H1 (cell line): Measurements from ENCODE around the gene ATP11C. TPM values are rescaled to one million over a fixed set of nuclear protein-coding genes. Genes with fewer than 3 reads are reported as not detected.
"Not testable (repeated sequence)": the region's sequence is repeated elsewhere in the genome, so short reads cannot be mapped to it uniquely, and the experiment has no call there.

Experiments used
- CTCF ChIA-PET: fragments of 300-600 bp; sonication (Branson Sonifier 250); formaldehyde crosslinking; loops from one replicate; lab custom pipeline; 2021; ENCODE audit not compliant: partially characterized antibody; lab: Charles Lee
- POLR2A ChIA-PET: fragments of 300-600 bp; sonication (Branson Sonifier 250); formaldehyde crosslinking; loops from one replicate; lab custom pipeline; 2021; ENCODE audit warnings: inconsistent platforms; ENCODE audit not compliant: partially characterized antibody; lab: Charles Lee
- DNase-seq, 2 experiments: peaks; one replicate each; pipeline versions ENCODE4 v3.0.0 to v3.0.0-alpha.2; 2010 to 2022; ENCODE audit warnings: low spot score in 2 of 2, low read depth in 1 of 2, mixed read lengths in 1 of 2
- FAIRE-seq: peaks from 2 replicates; lab custom pipeline; 2011; peaks lifted over from hg19 to GRCh38; lab: Jason Lieb, UNC
- H2AFZ ChIP-seq: 2 replicates; pipeline ENCODE4 v1.8.1; 2012; ENCODE audit warnings: low read length, inconsistent platforms
- H2AK5ac ChIP-seq: 2 replicates; pipeline ENCODE4 v1.6.1; 2013; ENCODE audit warnings: low read depth, low read length
- H2BK120ac ChIP-seq: replicated peaks from 2 replicates; pipeline ENCODE3; 2013; ENCODE audit warnings: low read depth, low read length, inconsistent platforms
- H2BK12ac ChIP-seq: 2 replicates; pipeline ENCODE4 v1.6.1; 2013; ENCODE audit warnings: low read depth, low read length
- H2BK15ac ChIP-seq: 2 replicates; pipeline ENCODE4 v1.6.1; 2013; ENCODE audit warnings: low read length
- H2BK20ac ChIP-seq: 2 replicates; pipeline ENCODE4 v1.6.1; 2013; ENCODE audit warnings: low read length
- H2BK5ac ChIP-seq: 2 replicates; pipeline ENCODE4 v1.6.1; 2013; ENCODE audit warnings: low read depth, low read length
- H3K14ac ChIP-seq: 2 replicates; pipeline ENCODE4 v1.6.1; 2013; ENCODE audit warnings: inconsistent platforms; ENCODE audit not compliant: insufficient read length
- H3K18ac ChIP-seq: 2 replicates; pipeline ENCODE4 v1.6.1; 2013; ENCODE audit warnings: low read length; ENCODE audit errors: extremely low read depth
- H3K23ac ChIP-seq: 2 replicates; pipeline ENCODE4 v1.6.1; 2013; ENCODE audit warnings: inconsistent platforms; ENCODE audit not compliant: insufficient read length
- H3K23me2 ChIP-seq: 2 replicates; pipeline ENCODE4 v1.6.1; 2013; ENCODE audit warnings: low read depth, low read length
- H3K27ac ChIP-seq: 2 replicates; pipeline ENCODE4 v1.6.1; 2011; ENCODE audit warnings: low read depth, low read length, inconsistent platforms
- H3K27me3 ChIP-seq, 4 experiments: replicated peaks in 1 of 4; 1 replicate in 1 of 4; 2 replicates in 3 of 4; pipeline versions ENCODE4 v1.6.1 to v1.8.1; 2011 to 2013; ENCODE audit warnings: low read length in 3 of 4, mild to moderate bottlenecking in 3 of 4, inconsistent platforms in 2 of 4, mixed read lengths in 2 of 4, moderate library complexity in 1 of 4; ENCODE audit not compliant: control insufficient read depth in 3 of 4, insufficient read depth in 3 of 4; ENCODE audit errors: extremely low read depth in 1 of 4
- H3K36me3 ChIP-seq, 4 experiments: 2 replicates each; pipeline versions ENCODE4 v1.6.1 to v1.8.1; 2011 to 2013; ENCODE audit warnings: mild to moderate bottlenecking in 4 of 4, low read length in 3 of 4, moderate library complexity in 2 of 4, control low read depth in 1 of 4, inconsistent platforms in 1 of 4; ENCODE audit not compliant: insufficient read depth in 4 of 4, control insufficient read depth in 2 of 4
- H3K4ac ChIP-seq: replicated peaks from 2 replicates; pipeline ENCODE3; 2013; ENCODE audit warnings: low read length, low read depth, mixed read lengths, inconsistent platforms; ENCODE audit not compliant: insufficient read length
- H3K4me1 ChIP-seq, 4 experiments: replicated peaks in 1 of 4; 1 replicate in 1 of 4; 2 replicates in 3 of 4; pipeline versions ENCODE4 v1.6.1 to v1.8.1; 2011 to 2013; ENCODE audit warnings: low read length in 3 of 4, inconsistent platforms in 2 of 4, mixed read lengths in 1 of 4; ENCODE audit not compliant: insufficient read depth in 4 of 4, control insufficient read depth in 3 of 4
- H3K4me2 ChIP-seq, 2 experiments: 2 replicates each; pipeline versions ENCODE4 v1.6.1 to v1.8.1; 2011 to 2013; ENCODE audit warnings: low read depth in 2 of 2, low read length in 2 of 2, control low read depth in 1 of 2, inconsistent platforms in 1 of 2, mild to moderate bottlenecking in 1 of 2; ENCODE audit not compliant: insufficient read depth in 1 of 2
- H3K4me3 ChIP-seq, 4 experiments: fragments of 200-600, 300-600 bp in 1 of 4; sonication (generic), shearing (Covaris generic), sonication (Bioruptor Twin) in 1 of 4; 2 replicates each; pipeline versions ENCODE4 v1.5.1 to v1.8.1; 2011 to 2016; ENCODE audit warnings: low read length in 4 of 4, low read depth in 3 of 4, control low read depth in 2 of 4, inconsistent platforms in 2 of 4, mild to moderate bottlenecking in 2 of 4, mixed read lengths in 1 of 4, moderate library complexity in 1 of 4; ENCODE audit not compliant: insufficient read depth in 2 of 4; ENCODE audit errors: extremely low read depth in 1 of 4
- H3K56ac ChIP-seq: replicated peaks from 2 replicates; pipeline ENCODE3; 2013; ENCODE audit warnings: low read depth, mild to moderate bottlenecking, mixed read lengths, low read length, inconsistent platforms; ENCODE audit not compliant: insufficient read length
- H3K79me1 ChIP-seq: 2 replicates; pipeline ENCODE4 v1.6.1; 2013; ENCODE audit warnings: low read depth, low read length, control low read depth
- H3K79me2 ChIP-seq, 2 experiments: 2 replicates each; pipeline versions ENCODE4 v1.6.1 to v1.8.1; 2012 to 2013; ENCODE audit warnings: low read length in 2 of 2, mild to moderate bottlenecking in 2 of 2, inconsistent platforms in 1 of 2; ENCODE audit not compliant: insufficient read depth in 2 of 2, control insufficient read depth in 1 of 2
- H3K9ac ChIP-seq, 4 experiments: replicated peaks in 1 of 4; 1 replicate in 1 of 4; 2 replicates in 3 of 4; pipeline versions ENCODE4 v1.6.1 to v1.8.1; 2011 to 2013; ENCODE audit warnings: low read depth in 3 of 4, low read length in 3 of 4, control low read depth in 2 of 4, mild to moderate bottlenecking in 2 of 4, moderate library complexity in 2 of 4, inconsistent platforms in 1 of 4; ENCODE audit errors: extremely low read depth in 1 of 4
- H3K9me3 ChIP-seq, 2 experiments: 2 replicates each; pipeline versions ENCODE4 v1.6.1 to v1.8.1; 2012 to 2013; ENCODE audit warnings: mild to moderate bottlenecking in 2 of 2, moderate library complexity in 2 of 2, control low read depth in 1 of 2, inconsistent platforms in 1 of 2, low read depth in 1 of 2, low read length in 1 of 2, mixed read lengths in 1 of 2; ENCODE audit not compliant: insufficient read depth in 2 of 2
- H4K20me1 ChIP-seq, 2 experiments: replicated peaks in 1 of 2; 2 replicates each; pipeline versions ENCODE3 to v1.8.1; 2011 to 2013; ENCODE audit warnings: inconsistent platforms in 2 of 2, low read length in 2 of 2, mild to moderate bottlenecking in 1 of 2; ENCODE audit not compliant: insufficient read depth in 2 of 2, control insufficient read depth in 1 of 2
- H4K5ac ChIP-seq: 2 replicates; pipeline ENCODE4 v1.6.1; 2013; ENCODE audit warnings: low read length, low read depth, mixed read lengths, inconsistent platforms; ENCODE audit not compliant: insufficient read length
- H4K8ac ChIP-seq: 2 replicates; pipeline ENCODE4 v1.8.0; 2013; ENCODE audit warnings: mild to moderate bottlenecking, moderate library complexity, low read length, inconsistent platforms; ENCODE audit not compliant: insufficient read depth; ENCODE audit errors: extremely low read depth
- H4K91ac ChIP-seq: replicated peaks from 2 replicates; pipeline ENCODE3; 2013; ENCODE audit warnings: low read length, mixed read lengths, inconsistent platforms; ENCODE audit not compliant: insufficient read length
- WGBS, 2 experiments: shearing (Covaris generic) in 1 of 2; methylation state at CpG; one replicate each; pipeline versions ENCODE4 v1.1.6 to v1.1.7; 2013 to 2015; ENCODE audit warnings: low lambda C conversion rate in 2 of 2, mixed read lengths in 2 of 2, inconsistent platforms in 1 of 2, low coverage in 1 of 2, missing lambda C conversion rate in 1 of 2; ENCODE audit not compliant: insufficient replicate concordance in 2 of 2, insufficient coverage in 1 of 2, insufficient read length in 1 of 2; ENCODE audit errors: extremely low coverage in 1 of 2, missing lambda C conversion rate in 1 of 2; 5-methylcytosine and 5-hydroxymethylcytosine counted together
- polyA plus RNA-seq, 7 experiments: library from polyadenylated mRNA; depleted of rRNA in 3 of 7; stranded (reverse) in 5 of 7; unstranded in 2 of 7; fragments of >200 nt in 5 of 7; fragments of 200-250 nt in 2 of 7; gene quantifications; 1 replicate in 5 of 7; 2 replicates in 1 of 7; 4 replicates in 1 of 7; pipeline versions ENCODE4 v1.2.1 to v1.2.3, GENCODE V29; 2011 to 2013; ENCODE audit warnings: missing spikeins in 2 of 7, mixed read lengths in 2 of 7
- total RNA-seq: library from RNA; stranded (reverse); fragmentation: NEBNext Ultra II Directional; extraction: Animal tissue kit (Norgen Biotek cat#: 25700); gene quantifications from 2 replicates; pipeline ENCODE4 v1.2.1, GENCODE V29; 2021

Gene ATP11C
- total and polyA plus RNA-seq, 2 of the 8 experiments (the other 6 are each of a cell fraction or from before 2014, with no cell fraction given), result 14.7 to 52.1 TPM

DNA sequence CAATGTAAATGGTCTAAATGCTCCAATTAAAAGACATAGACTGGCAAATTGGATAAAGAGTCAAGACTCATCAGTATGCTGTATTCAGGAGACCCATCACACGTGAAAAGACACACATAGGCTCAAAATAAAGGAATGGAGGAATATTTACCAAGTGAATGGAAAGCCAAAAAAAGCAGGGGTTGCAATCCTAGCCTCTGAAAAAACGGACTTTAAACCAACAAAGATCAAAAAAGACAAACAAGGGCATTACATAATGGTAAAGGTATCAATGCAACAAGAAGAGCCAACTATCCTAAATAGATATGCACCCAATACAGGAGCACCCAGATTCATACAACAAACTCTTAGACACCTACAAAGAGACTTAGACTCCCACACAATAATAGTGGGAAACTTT, 28.2 kb upstream of the ATP11C start:
- H3K27ac ChIP-seq, H2BK15ac ChIP-seq, H3K36me3 ChIP-seq, H3K79me1 ChIP-seq, H3K14ac ChIP-seq, H3K9ac ChIP-seq, H4K91ac ChIP-seq, H2BK12ac ChIP-seq, DNase-seq, H3K23ac ChIP-seq, H2BK20ac ChIP-seq, FAIRE-seq, H3K4ac ChIP-seq, H3K4me2 ChIP-seq, H3K9me3 ChIP-seq, H3K56ac ChIP-seq, H3K4me1 ChIP-seq, H3K23me2 ChIP-seq, H4K5ac ChIP-seq, H3K4me3 ChIP-seq, H2AK5ac ChIP-seq, H2BK5ac ChIP-seq, H4K8ac ChIP-seq, H2AFZ ChIP-seq, H2BK120ac ChIP-seq, H3K18ac ChIP-seq, CTCF ChIA-PET, H3K27me3 ChIP-seq, H3K79me2 ChIP-seq, H4K20me1 ChIP-seq: not testable (repeated sequence)
- POLR2A ChIA-PET, result interaction anchor here (1.0 kb wide), 1 partner anchor 10 kb away, joined by 3 read pairs; no protein-coding TSS in a partner anchor
- 90% methylated on average over 2 of the region's 2 CpGs; no CpG with 5 or more reads in 1 of the 2 experiments for WGBS, 2 experiments
